Superior temporal gyrus (tissue), 1 donor: ENCODE measurements around the gene MTIF3.

Experiments used
- DNase-seq: peaks from one replicate; pipeline ENCODE4 v3.0.0-alpha.2; 2016; ENCODE audit errors: extremely low spot score

MTIF3 gene

GRCh38 chr13:27455331-27455855 lies 5.0 kb upstream of the MTIF3 start:
- no peak for DNase-seq

GRCh38 chr13:27450921-27451471 lies 632 bp upstream of the MTIF3 start:
- DNase-seq, result peak; percentile 54

GRCh38 chr13:27449081-27449603 lies 1.2 kb downstream of the MTIF3 start:
- no peak for DNase-seq

GRCh38 chr13:27448308-27448707 lies 2.1 kb downstream of the MTIF3 start:
- no peak for DNase-seq

GRCh38 chr13:27446986-27447583 lies 3.3 kb downstream of the MTIF3 start:
- DNase-seq, result no peak

- DNase-seq, result no peak
Measured at GRCh38 chr13:27442797-27443196, 7.6 kb downstream of the MTIF3 start.

- no peak for DNase-seq
Measured at GRCh38 chr13:27442071-27442647, 8.2 kb downstream of the MTIF3 start.

- no peak for DNase-seq
Measured at GRCh38 chr13:27440408-27440807, 10.0 kb downstream of the MTIF3 start.

GRCh38 chr13:27437126-27437525 lies 13.2 kb downstream of the MTIF3 start:
- DNase-seq, result no peak

- DNase-seq, result no peak
Measured at GRCh38 chr13:27432611-27433210, 17.7 kb downstream of the MTIF3 start.

GRCh38 chr13:27432180-27432579 lies 18.2 kb downstream of the MTIF3 start:
- no peak for DNase-seq

GRCh38 chr13:27428160-27428559 lies 22.2 kb downstream of the MTIF3 start:
- no peak for DNase-seq

- no peak for DNase-seq
Measured at GRCh38 chr13:27427641-27428040, 22.7 kb downstream of the MTIF3 start.

GRCh38 chr13:27425918-27426630 lies 24.3 kb downstream of the MTIF3 start:
- DNase-seq, result peak; percentile 48

- no peak for DNase-seq
Measured at GRCh38 chr13:27425158-27425917, 25.0 kb downstream of the MTIF3 start.

- DNase-seq, result peak; percentile 87
Measured at GRCh38 chr13:27424246-27425157, 25.9 kb downstream of the MTIF3 start, which contains the start of gene GTF3A. Gene GTF3A (plus strand): TSS chr13:27424619.

- DNase-seq, result no peak
Measured at GRCh38 chr13:27423333-27423732, 27.0 kb downstream of the MTIF3 start.

- no peak for DNase-seq
Measured at GRCh38 chr13:27421101-27421871, 29.1 kb downstream of the MTIF3 start.

GRCh38 chr13:27419328-27419727 lies 31.0 kb downstream of the MTIF3 start:
- no peak for DNase-seq
